H1 (cell line): ENCODE measurements around the gene COL9A2. TPM values are rescaled to one million over a fixed set of nuclear protein-coding genes. Genes with fewer than 3 reads are reported as not detected.

Source experiments
- CBX8 ChIP-seq: fragments of 300-800, 300-1000 bp; sonication (generic); IDR thresholded peaks from 2 replicates; pipeline ENCODE4 v1.7.1; 2016; ENCODE audit warnings: low read depth, low read length, borderline replicate concordance
- POU5F1 ChIP-seq: IDR thresholded peaks from 2 replicates; pipeline ENCODE4 v1.6.1; 2011; ENCODE audit warnings: low read depth, mild to moderate bottlenecking, low read length, moderate library complexity
- RAD21 ChIP-seq, 2 experiments: IDR thresholded peaks in 1 of 2; conservative IDR thresholded peaks in 1 of 2; 2 replicates each; pipeline ENCODE4 v1.6.1; 2011; ENCODE audit warnings: low read depth in 2 of 2, low read length in 2 of 2, improper control_type of control experiment in 1 of 2, inconsistent platforms in 1 of 2, mild to moderate bottlenecking in 1 of 2, moderate library complexity in 1 of 2
- TAF1 ChIP-seq: IDR thresholded peaks from 2 replicates; pipeline ENCODE4 v1.6.1; 2011; ENCODE audit warnings: mild to moderate bottlenecking, low read depth, low read length
- YY1 ChIP-seq: IDR thresholded peaks from 2 replicates; pipeline ENCODE4 v1.6.1; 2011; ENCODE audit warnings: low read depth, mild to moderate bottlenecking, low read length
- polyA plus RNA-seq, 7 experiments: library from polyadenylated mRNA; depleted of rRNA in 3 of 7; stranded (reverse) in 5 of 7; unstranded in 2 of 7; fragments of >200 nt in 5 of 7; fragments of 200-250 nt in 2 of 7; gene quantifications; 1 replicate in 5 of 7; 2 replicates in 1 of 7; 4 replicates in 1 of 7; pipeline versions ENCODE4 v1.2.1 to v1.2.3, GENCODE V29; 2011 to 2013; ENCODE audit warnings: missing spikeins in 2 of 7, mixed read lengths in 2 of 7
- total RNA-seq: library from RNA; stranded (reverse); fragmentation: NEBNext Ultra II Directional; extraction: Animal tissue kit (Norgen Biotek cat#: 25700); gene quantifications from 2 replicates; pipeline ENCODE4 v1.2.1, GENCODE V29; 2021

Gene COL9A2
- total and polyA plus RNA-seq, 2 of the 8 experiments (the other 6 are each of a cell fraction or from before 2014, with no cell fraction given), result 3.2 to 3.3 TPM

GRCh38 chr1:40318970-40319621 is 2.0 kb upstream of the COL9A2 start (continued):
- TF ChIP-seq CBX8 (no peak), RAD21 (IDR thresholded peaks at IDR 0.05 in 1 of 2, conservative IDR thresholded peaks at IDR 0.05 in 1 of 2; ENCODE audit: low read depth in 2 of 2, low read length in 2 of 2) (no peak), TAF1 (no peak), POU5F1 (no peak), YY1 (no peak)
